Mononuclear cell (primary cell): ENCODE results near the gene PSME2. TPM values are rescaled to one million over a fixed set of nuclear protein-coding genes. Genes with fewer than 3 reads are reported as not detected.

Experiments used
- H3K27me3 ChIP-seq: 2 replicates; pipeline ENCODE4 v1.6.0; 2011; ENCODE audit warnings: low read length, control low read depth; ENCODE audit not compliant: insufficient read depth
- H3K4me1 ChIP-seq: 2 replicates; pipeline ENCODE4 v1.5.1; 2011; ENCODE audit warnings: mild to moderate bottlenecking, low read length, control low read depth; ENCODE audit not compliant: insufficient read depth
- H3K4me3 ChIP-seq: 2 replicates; pipeline ENCODE4 v1.5.1; 2011; ENCODE audit warnings: mild to moderate bottlenecking, low read length, moderate library complexity
- H3K9me3 ChIP-seq: 2 replicates; pipeline ENCODE4 v1.5.1; 2011; ENCODE audit warnings: low read depth, mild to moderate bottlenecking, control low read depth, low read length
- total RNA-seq: library from RNA; depleted of rRNA; stranded (reverse); fragments of >200 nt; gene quantifications from one replicate; pipeline ENCODE4 v1.2.3, GENCODE V29; 2012

The PSME2 gene
- total RNA-seq, 1 donor, result 78.9 TPM

DNA sequence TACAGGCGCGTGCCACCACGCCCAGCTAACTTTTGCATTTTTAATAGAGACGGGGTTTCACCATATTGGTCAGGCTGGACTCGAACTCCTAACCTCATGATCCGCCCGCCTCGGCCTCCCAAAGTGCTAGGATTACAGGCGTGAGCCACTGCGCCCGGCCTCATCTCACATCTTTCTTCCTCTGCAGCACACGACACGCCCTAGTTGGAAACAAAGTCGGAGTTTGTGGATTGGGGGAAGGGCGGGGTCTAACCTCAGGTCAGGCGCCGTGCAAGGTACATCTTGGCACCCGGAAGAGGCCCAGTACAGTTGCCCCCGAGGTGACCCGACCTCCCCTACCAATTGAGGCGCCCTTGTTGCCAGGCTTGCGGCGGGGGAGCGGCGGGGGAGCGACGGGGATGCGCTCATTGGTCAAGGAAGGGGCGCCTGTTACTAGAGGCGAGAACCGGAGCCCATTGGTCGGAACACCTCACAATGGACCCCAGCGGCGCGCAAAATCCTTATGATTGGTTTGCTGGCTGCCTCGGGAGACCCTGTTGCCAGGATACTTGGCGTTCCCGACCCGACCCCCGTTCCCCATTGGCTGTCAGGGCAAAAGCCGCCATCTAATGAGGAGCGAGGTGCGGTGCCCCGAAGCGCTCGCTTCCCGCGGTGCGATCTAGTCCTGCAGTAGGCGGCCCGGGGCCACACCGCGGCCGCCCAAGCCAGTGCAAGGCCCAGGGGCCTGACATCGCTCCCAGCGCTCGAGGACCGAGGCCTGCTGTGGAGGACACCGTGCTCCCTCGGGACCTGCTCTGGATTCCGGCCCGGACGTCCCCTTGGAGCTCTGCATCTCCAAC lies 25.2 kb upstream of the PSME2 start, which contains the start of gene REC8:
Gene REC8, plus strand, starts transcription at position 659 of the 839 bp plus-strand sequence. CDS start 473 bp downstream, outside the sequence.
- Histone ChIP-seq H3K9me3 (no peaks in the 10 kb centered on the region), H3K27me3 (no peaks in the 10 kb centered on the region), H3K4me3 (peak within 1 kb of the TSS; percentile 26), H3K4me1 (peaks cover 36% of the 10 kb centered on the region)

DNA sequence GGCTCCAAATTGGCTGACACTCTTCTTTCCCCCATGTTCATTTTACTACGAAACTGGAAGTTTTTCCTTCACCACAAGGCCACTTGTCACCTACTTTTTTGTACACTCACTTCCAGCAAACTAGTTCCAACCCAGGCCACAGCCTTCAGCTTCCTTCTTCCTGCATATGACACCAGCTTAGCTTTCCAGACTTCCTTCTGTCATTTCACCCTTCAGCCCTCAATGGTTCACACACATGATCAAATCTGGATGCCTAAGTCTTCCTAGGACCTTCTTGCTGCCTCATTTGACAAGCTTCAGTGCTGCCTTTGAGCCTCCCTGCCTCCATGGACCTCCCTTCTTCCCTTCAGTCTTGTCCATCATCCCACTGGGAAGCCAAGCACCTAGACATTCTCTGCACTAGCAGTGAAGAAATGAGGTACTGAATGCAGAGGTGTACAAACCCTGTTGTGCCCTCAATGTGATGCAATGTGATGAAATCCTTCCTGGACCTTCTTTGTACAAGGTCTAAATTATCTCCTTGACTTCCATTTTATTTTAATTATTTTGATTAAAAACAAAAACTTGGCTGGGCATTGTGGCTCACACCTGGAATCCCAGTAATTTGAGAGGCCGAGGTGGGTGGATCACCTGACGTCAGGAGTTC lies 21.2 kb upstream of the PSME2 start:
- H3K27me3 ChIP-seq, result no peaks in the 10 kb centered on the region

GRCh38 chr14:24165785-24166184 lies 19.4 kb upstream of the PSME2 start:
- H3K4me1 ChIP-seq, result peaks cover 67% of the 10 kb centered on the region
- no peaks in the 10 kb centered on the region for H3K9me3 ChIP-seq
- no peaks in the 10 kb centered on the region for H3K27me3 ChIP-seq
- H3K4me3 ChIP-seq, result no peak overlapping the region

More for the DNA sequence above, 21.2 kb upstream of the PSME2 start:
- Histone ChIP-seq H3K9me3 (no peaks in the 10 kb centered on the region), H3K4me1 (peaks cover 76% of the 10 kb centered on the region), H3K4me3 (no peak overlapping the region)

- Histone ChIP-seq H3K27me3 (no peaks in the 10 kb centered on the region), H3K4me1 (peaks cover 69% of the 10 kb centered on the region), H3K4me3 (no peak overlapping the region), H3K9me3 (no peaks in the 10 kb centered on the region)
These were observed 18.1 kb upstream of the PSME2 start for GRCh38 chr14:24164518-24164991.

DNA sequence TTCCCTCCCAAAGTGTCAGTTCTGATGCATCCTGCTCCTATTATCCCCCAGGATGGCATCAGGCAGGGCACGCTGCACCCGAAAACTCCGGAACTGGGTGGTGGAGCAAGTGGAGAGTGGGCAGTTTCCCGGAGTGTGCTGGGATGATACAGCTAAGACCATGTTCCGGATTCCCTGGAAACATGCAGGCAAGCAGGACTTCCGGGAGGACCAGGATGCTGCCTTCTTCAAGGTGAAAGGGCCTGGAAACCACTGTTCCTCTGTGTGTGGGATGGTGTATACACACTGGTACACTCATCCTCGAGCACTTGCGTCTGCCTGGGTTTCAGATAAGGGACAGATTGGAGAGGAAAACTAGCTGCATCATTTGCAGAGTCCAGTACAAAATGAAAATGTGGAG lies 15.7 kb upstream of the PSME2 start:
- Histone ChIP-seq H3K4me3 (peak overlapping the region; percentile 76), H3K9me3 (no peaks in the 10 kb centered on the region), H3K4me1 (peaks cover 64% of the 10 kb centered on the region), H3K27me3 (no peaks in the 10 kb centered on the region)

- Histone ChIP-seq H3K4me1 (peaks cover 55% of the 10 kb centered on the region), H3K4me3 (peak within 1 kb of the TSS; percentile 76), H3K9me3 (no peaks in the 10 kb centered on the region), H3K27me3 (no peaks in the 10 kb centered on the region)
These were observed 14.7 kb upstream of the PSME2 start, which contains the start of gene IRF9 for GRCh38 chr14:24160850-24161804. Gene IRF9 (plus strand): TSS chr14:24161265. CDS start chr14:24162145, 880 bp downstream.

GRCh38 chr14:24160499-24160849 lies 14.1 kb upstream of the PSME2 start:
- peaks cover 49% of the 10 kb centered on the region for H3K4me1 ChIP-seq

DNA sequence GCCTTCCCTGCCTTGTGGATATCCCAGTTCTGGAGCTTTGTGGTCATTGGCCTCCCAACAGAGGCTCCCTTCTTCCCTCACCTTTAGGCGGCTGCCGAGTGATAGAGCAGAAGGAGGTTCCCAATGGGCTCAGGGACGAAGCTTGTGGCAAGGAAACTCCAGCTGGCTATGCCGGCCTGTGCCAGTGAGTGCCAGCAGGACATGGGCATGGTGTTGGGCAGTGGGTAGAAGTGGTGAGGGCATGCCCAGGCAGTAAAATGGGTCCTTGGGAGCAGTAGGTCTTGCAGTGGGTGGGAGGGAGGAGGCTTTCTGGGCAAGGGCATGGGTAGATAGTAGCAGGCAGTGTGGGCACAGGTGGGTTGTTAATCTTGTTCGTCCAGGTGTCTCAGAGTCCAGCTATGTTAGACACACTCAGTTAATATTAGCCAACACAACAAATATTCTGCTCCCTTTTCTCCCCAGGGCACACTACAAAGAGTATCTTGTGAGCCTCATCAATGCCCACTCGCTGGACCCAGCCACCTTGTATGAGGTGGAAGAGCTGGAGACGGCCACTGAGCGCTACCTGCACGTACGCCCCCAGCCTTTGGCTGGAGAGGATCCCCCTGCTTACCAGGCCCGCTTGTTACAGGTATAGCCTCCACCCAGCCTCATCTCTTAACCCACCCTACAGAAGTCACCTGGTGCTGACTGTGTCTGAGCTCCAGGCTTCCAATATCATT lies 13.5 kb upstream of the PSME2 start:
- Histone ChIP-seq H3K27me3 (no peaks in the 10 kb centered on the region), H3K9me3 (no peaks in the 10 kb centered on the region), H3K4me1 (peaks cover 43% of the 10 kb centered on the region), H3K4me3 (no peak overlapping the region)

More at GRCh38 chr14:24160499-24160849, 14.1 kb upstream of the PSME2 start:
- H3K9me3 ChIP-seq, result no peaks in the 10 kb centered on the region
- H3K27me3 ChIP-seq, result no peaks in the 10 kb centered on the region
- no peak overlapping the region for H3K4me3 ChIP-seq

GRCh38 chr14:24157331-24157730 lies 10.9 kb upstream of the PSME2 start:
- no peaks in the 10 kb centered on the region for H3K9me3 ChIP-seq
- H3K4me3 ChIP-seq, result no peak overlapping the region
- H3K4me1 ChIP-seq, result peaks cover 17% of the 10 kb centered on the region
- no peaks in the 10 kb centered on the region for H3K27me3 ChIP-seq

DNA sequence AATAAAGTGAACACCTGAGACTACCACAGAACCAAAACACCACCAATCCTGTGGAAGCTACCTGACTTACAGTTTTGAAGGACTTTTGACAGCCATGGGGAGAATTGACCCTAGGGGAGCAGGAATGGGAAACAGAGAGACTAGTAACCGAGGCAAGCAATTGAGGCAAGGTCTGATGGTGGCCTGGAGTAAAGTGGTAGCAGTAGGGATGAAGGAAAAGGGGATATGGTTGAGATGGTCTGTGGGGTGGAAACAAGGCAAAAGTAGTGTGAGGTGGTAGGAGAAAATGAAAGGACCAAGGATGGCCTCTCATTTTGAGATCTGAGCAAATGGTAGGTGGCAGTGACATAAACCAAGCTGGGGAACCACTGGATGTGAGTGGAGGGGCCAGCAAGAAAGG lies 10.4 kb upstream of the PSME2 start:
- no peaks in the 10 kb centered on the region for H3K27me3 ChIP-seq
- H3K4me3 ChIP-seq, result no peak overlapping the region
- H3K9me3 ChIP-seq, result no peaks in the 10 kb centered on the region
- H3K4me1 ChIP-seq, result peaks cover 12% of the 10 kb centered on the region

GRCh38 chr14:24155100-24155499 lies 8.7 kb upstream of the PSME2 start:
- no peaks in the 10 kb centered on the region for H3K27me3 ChIP-seq

GRCh38 chr14:24151404-24152080 lies 5.1 kb upstream of the PSME2 start:
- Histone ChIP-seq H3K9me3 (no peaks in the 10 kb centered on the region), H3K4me3 (no peak overlapping the region), H3K27me3 (no peaks in the 10 kb centered on the region), H3K4me1 (peaks cover 23% of the 10 kb centered on the region)

More at GRCh38 chr14:24155100-24155499, 8.7 kb upstream of the PSME2 start:
- Histone ChIP-seq H3K4me3 (no peak overlapping the region), H3K9me3 (no peaks in the 10 kb centered on the region), H3K4me1 (peaks cover 4% of the 10 kb centered on the region)

GRCh38 chr14:24150993-24151392 lies 4.6 kb upstream of the PSME2 start:
- Histone ChIP-seq H3K27me3 (no peaks in the 10 kb centered on the region), H3K4me1 (peaks cover 25% of the 10 kb centered on the region), H3K9me3 (no peaks in the 10 kb centered on the region), H3K4me3 (no peak overlapping the region)
